HEK293 (cell line): ENCODE measurements around the gene RND2.

Experiments used
- EGR2 ChIP-seq: fragments of 450-650 bp; formaldehyde crosslinking; IDR thresholded peaks from 2 replicates; pipeline ENCODE4 v1.5.1; 2016; ENCODE audit warnings: low read depth, missing biosample characterization, missing genetic modification characterization
- GLI2 ChIP-seq: fragments of 450-650 bp; formaldehyde crosslinking; IDR thresholded peaks from 2 replicates; pipeline ENCODE4; 2017; ENCODE audit warnings: missing biosample characterization, missing genetic modification characterization, low read depth, borderline replicate concordance
- GLI4 ChIP-seq: fragments of 450-650 bp; formaldehyde crosslinking; IDR thresholded peaks from 2 replicates; pipeline ENCODE4 v1.5.1; 2016; ENCODE audit warnings: missing biosample characterization, missing genetic modification characterization
- GLIS1 ChIP-seq: fragments of 450-650 bp; formaldehyde crosslinking; IDR thresholded peaks from 2 replicates; pipeline ENCODE4 v1.5.1; 2016; ENCODE audit warnings: missing biosample characterization, missing genetic modification characterization
- MYNN ChIP-seq: fragments of 450-650 bp; formaldehyde crosslinking; IDR thresholded peaks from 2 replicates; pipeline ENCODE4 v1.5.1; 2016; ENCODE audit warnings: missing biosample characterization, missing genetic modification characterization, borderline replicate concordance
- PRDM6 ChIP-seq: fragments of 450-650 bp; formaldehyde crosslinking; IDR thresholded peaks from 2 replicates; pipeline ENCODE4 v1.5.1; 2017; ENCODE audit warnings: missing biosample characterization, missing genetic modification characterization
- SETDB1 ChIP-seq: IDR thresholded peaks from one replicate; pipeline ENCODE4 v1.6.1; 2017; ENCODE audit warnings: mild to moderate bottlenecking, low read length, moderate library complexity, mixed read lengths; ENCODE audit not compliant: insufficient read length
- SP3 ChIP-seq: fragments of 450-650 bp; formaldehyde crosslinking; IDR thresholded peaks from 2 replicates; pipeline ENCODE4 v1.5.1; 2016; ENCODE audit warnings: missing biosample characterization, missing genetic modification characterization
- TSHZ1 ChIP-seq: fragments of 450-650 bp; formaldehyde crosslinking; IDR thresholded peaks from 2 replicates; pipeline ENCODE4 v1.5.1; 2016; ENCODE audit warnings: missing biosample characterization, missing genetic modification characterization, borderline replicate concordance
- ZBTB17 ChIP-seq: fragments of 450-650 bp; formaldehyde crosslinking; IDR thresholded peaks from 2 replicates; pipeline ENCODE4 v1.5.1; 2016; ENCODE audit warnings: missing biosample characterization, missing genetic modification characterization
- ZBTB20 ChIP-seq: fragments of 450-650 bp; formaldehyde crosslinking; IDR thresholded peaks from 2 replicates; pipeline ENCODE4 v1.5.1; 2016; ENCODE audit warnings: missing biosample characterization, missing genetic modification characterization
- ZBTB48 ChIP-seq: fragments of 450-650 bp; formaldehyde crosslinking; IDR thresholded peaks from 2 replicates; pipeline ENCODE4 v1.5.1; 2016; ENCODE audit warnings: missing biosample characterization, missing genetic modification characterization
- ZBTB6 ChIP-seq: fragments of 450-650 bp; formaldehyde crosslinking; IDR thresholded peaks from 2 replicates; pipeline ENCODE4 v1.5.1; 2017; ENCODE audit warnings: missing biosample characterization, missing genetic modification characterization
- ZIC2 ChIP-seq: fragments of 450-650 bp; formaldehyde crosslinking; IDR thresholded peaks from 2 replicates; pipeline ENCODE4 v1.5.1; 2016; ENCODE audit warnings: missing biosample characterization, missing genetic modification characterization
- ZNF10 ChIP-seq: fragments of 450-650 bp; formaldehyde crosslinking; IDR thresholded peaks from 2 replicates; pipeline ENCODE4 v1.5.1; 2017; ENCODE audit warnings: missing biosample characterization, missing genetic modification characterization
- ZNF23 ChIP-seq: fragments of 450-650 bp; formaldehyde crosslinking; IDR thresholded peaks from 2 replicates; pipeline ENCODE4 v1.5.1; 2016; ENCODE audit warnings: missing biosample characterization, missing genetic modification characterization, borderline replicate concordance
- ZNF248 ChIP-seq: fragments of 450-650 bp; formaldehyde crosslinking; IDR thresholded peaks from 2 replicates; pipeline ENCODE4 v1.5.1; 2017; ENCODE audit warnings: missing biosample characterization, missing genetic modification characterization
- ZNF398 ChIP-seq: fragments of 450-650 bp; formaldehyde crosslinking; IDR thresholded peaks from 2 replicates; pipeline ENCODE4 v1.5.1; 2017; ENCODE audit warnings: missing biosample characterization, missing genetic modification characterization
- ZNF416 ChIP-seq: fragments of 450-650 bp; formaldehyde crosslinking; IDR thresholded peaks from 2 replicates; pipeline ENCODE4 v1.5.1; 2016; ENCODE audit warnings: missing biosample characterization, missing genetic modification characterization
- ZNF473 ChIP-seq: fragments of 450-650 bp; formaldehyde crosslinking; IDR thresholded peaks from 2 replicates; pipeline ENCODE4 v1.5.1; 2017; ENCODE audit warnings: missing biosample characterization, missing genetic modification characterization
- ZNF501 ChIP-seq: fragments of 450-650 bp; formaldehyde crosslinking; IDR thresholded peaks from 2 replicates; pipeline ENCODE4 v1.5.1; 2016; ENCODE audit warnings: missing biosample characterization, missing genetic modification characterization
- ZNF548 ChIP-seq: fragments of 450-650 bp; formaldehyde crosslinking; IDR thresholded peaks from 2 replicates; pipeline ENCODE4 v1.5.1; 2016; ENCODE audit warnings: missing biosample characterization, missing genetic modification characterization
- ZNF555 ChIP-seq: fragments of 450-650 bp; formaldehyde crosslinking; conservative IDR thresholded peaks from 2 replicates; pipeline ENCODE4 v1.5.1; 2017; ENCODE audit warnings: missing biosample characterization, mild to moderate bottlenecking, missing genetic modification characterization, inconsistent platforms
- ZNF561 ChIP-seq: fragments of 450-650 bp; IDR thresholded peaks from 2 replicates; pipeline ENCODE4 v1.5.1; 2018; ENCODE audit warnings: missing biosample characterization, missing genetic modification characterization, borderline replicate concordance
- ZNF776 ChIP-seq: fragments of 450-650 bp; formaldehyde crosslinking; IDR thresholded peaks from 2 replicates; pipeline ENCODE4 v1.5.0; 2017; ENCODE audit warnings: missing biosample characterization, missing genetic modification characterization, borderline replicate concordance
- ZNF843 ChIP-seq: fragments of 450-650 bp; formaldehyde crosslinking; IDR thresholded peaks from 2 replicates; pipeline ENCODE4 v1.5.1; 2016; ENCODE audit warnings: missing biosample characterization, missing genetic modification characterization
- ZSCAN16 ChIP-seq: fragments of 450-650 bp; formaldehyde crosslinking; IDR thresholded peaks from 2 replicates; pipeline ENCODE4 v1.5.1; 2016; ENCODE audit warnings: missing biosample characterization, missing genetic modification characterization
- TF ChIP-seq, protein P1 (sequence below): fragments of 450-650 bp; formaldehyde crosslinking; IDR thresholded peaks from 2 replicates; pipeline ENCODE4 v1.5.1; 2016; ENCODE audit warnings: missing biosample characterization, missing genetic modification characterization
- TF ChIP-seq, protein P2 (sequence below): fragments of 450-650 bp; formaldehyde crosslinking; IDR thresholded peaks from 2 replicates; pipeline ENCODE4 v1.5.1; 2016; ENCODE audit warnings: missing biosample characterization, missing genetic modification characterization

The RND2 gene

GRCh38 chr17:43020789-43021740 is 4.0 kb upstream of the RND2 start (continued):
- TF ChIP-seq ZNF561 (tag by site-specific recombination) (0 out of 2 replicates have a peak, but pooled peaks have one; percentile 23), ZBTB17 (tag by site-specific recombination) (peak; percentile 62), GLI4 (tag by site-specific recombination) (no peak), GLI2 (tag by site-specific recombination) (no peak), MYNN (tag by site-specific recombination) (no peak), TSHZ1 (tag by site-specific recombination) (peak; percentile 21; the same call in 1 of the 2 replicates), ZNF416 (no peak), ZNF23 (tag by site-specific recombination) (no peak), EGR2 (tag by site-specific recombination) (no peak), ZNF248 (no peak), ZBTB20 (no peak), PRDM6 (tag by site-specific recombination) (no peak), ZBTB6 (tag by site-specific recombination) (no peak), ZNF501 (tag by site-specific recombination) (no peak), ZNF398 (tag by site-specific recombination) (peak; percentile 82), ZNF473 (tag by site-specific recombination) (no peak), ZIC2 (tag by site-specific recombination) (no peak), SETDB1 (no peak), ZNF555 (no peak), ZNF843 (tag by site-specific recombination) (no peak), ZNF776 (tag by site-specific recombination) (no peak), GLIS1 (tag by site-specific recombination) (no peak; the same call in 1 of the 2 replicates), ZBTB48 (tag by site-specific recombination) (no peak), SP3 (peak; percentile 62), ZNF548 (no peak), ZSCAN16 (no peak), ZNF10 (tag by site-specific recombination) (no peak)
- TF ChIP-seq, protein P1, sequence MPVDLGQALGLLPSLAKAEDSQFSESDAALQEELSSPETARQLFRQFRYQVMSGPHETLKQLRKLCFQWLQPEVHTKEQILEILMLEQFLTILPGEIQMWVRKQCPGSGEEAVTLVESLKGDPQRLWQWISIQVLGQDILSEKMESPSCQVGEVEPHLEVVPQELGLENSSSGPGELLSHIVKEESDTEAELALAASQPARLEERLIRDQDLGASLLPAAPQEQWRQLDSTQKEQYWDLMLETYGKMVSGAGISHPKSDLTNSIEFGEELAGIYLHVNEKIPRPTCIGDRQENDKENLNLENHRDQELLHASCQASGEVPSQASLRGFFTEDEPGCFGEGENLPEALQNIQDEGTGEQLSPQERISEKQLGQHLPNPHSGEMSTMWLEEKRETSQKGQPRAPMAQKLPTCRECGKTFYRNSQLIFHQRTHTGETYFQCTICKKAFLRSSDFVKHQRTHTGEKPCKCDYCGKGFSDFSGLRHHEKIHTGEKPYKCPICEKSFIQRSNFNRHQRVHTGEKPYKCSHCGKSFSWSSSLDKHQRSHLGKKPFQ (tag by site-specific recombination), result no peak
- TF ChIP-seq, protein P2, sequence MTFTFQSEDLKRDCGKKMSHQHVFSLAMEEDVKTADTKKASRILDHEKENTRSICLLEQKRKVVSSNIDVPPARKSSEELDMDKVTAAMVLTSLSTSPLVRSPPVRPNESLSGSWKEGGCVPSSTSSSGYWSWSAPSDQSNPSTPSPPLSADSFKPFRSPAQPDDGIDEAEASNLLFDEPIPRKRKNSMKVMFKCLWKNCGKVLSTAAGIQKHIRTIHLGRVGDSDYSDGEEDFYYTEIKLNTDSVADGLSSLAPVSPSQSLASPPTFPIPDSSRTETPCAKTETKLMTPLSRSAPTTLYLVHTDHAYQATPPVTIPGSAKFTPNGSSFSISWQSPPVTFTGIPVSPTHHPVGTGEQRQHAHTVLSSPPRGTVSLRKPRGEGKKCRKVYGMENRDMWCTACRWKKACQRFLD (tag by site-specific recombination), result no peak
